Esophagus squamous epithelium (tissue), 5 donors: ENCODE measurements around the gene PRRX2. TPM values are rescaled to one million over a fixed set of nuclear protein-coding genes. Genes with fewer than 3 reads are reported as not detected.
"Not testable (repeated sequence)": the region's sequence is repeated elsewhere in the genome, so short reads cannot be mapped to it uniquely, and the experiment has no call there.

Source experiments
- DNase-seq: peaks from one replicate; lab custom pipeline; 2025; lab: John Stamatoyannopoulos, UW
- H3K27ac ChIP-seq, 4 donors: fragments of 200-600 bp; sonication (generic); one replicate each; pipeline ENCODE4 v1.5.1; 2016 to 2019; ENCODE audit warnings: mild to moderate bottlenecking in 1 of 4
- H3K27me3 ChIP-seq, 4 donors: fragments of 200-600 bp; sonication (generic); 1 replicate in 3 of 4; 2 replicates in 1 of 4; pipeline versions ENCODE4 v1.5.1 to v1.6.0; 2017 to 2021; ENCODE audit warnings: antibody characterized with exemption in 1 of 4
- H3K36me3 ChIP-seq, 3 donors: fragments of 200-600 bp; sonication (generic); one replicate each; pipeline ENCODE4 v1.5.1; 2016 to 2019
- H3K4me1 ChIP-seq, 3 donors: fragments of 200-600 bp; sonication (generic); one replicate each; pipeline ENCODE4 v1.5.1; 2017 to 2019
- H3K4me3 ChIP-seq, 4 donors: fragments of 200-600 bp; sonication (generic); 1 replicate in 3 of 4; 2 replicates in 1 of 4; pipeline ENCODE4 v1.5.1; 2016 to 2019; ENCODE audit warnings: mild to moderate bottlenecking in 2 of 4, moderate library complexity in 1 of 4
- H3K9me3 ChIP-seq, 3 donors: fragments of 200-600 bp; sonication (generic); one replicate each; pipeline ENCODE4 v1.5.1; 2016 to 2019
- CTCF ChIP-seq, 6 experiments: fragments of 450-650 bp in 4 of 6; fragments of 200-600 bp in 2 of 6; sonication (generic) in 2 of 6; IDR thresholded peaks; one replicate each; pipeline ENCODE4 v1.5.1; 2016 to 2019; ENCODE audit warnings: antibody characterized with exemption in 6 of 6, mild to moderate bottlenecking in 4 of 6, moderate library complexity in 4 of 6
- POLR2A ChIP-seq, 4 donors: fragments of 450-650 bp; IDR thresholded peaks; one replicate each; pipeline ENCODE4 v1.6.1; 2017; ENCODE audit warnings: antibody characterized with exemption in 4 of 4, mild to moderate bottlenecking in 4 of 4, moderate library complexity in 3 of 4
- WGBS, 2 donors: methylation state at CpG; one replicate each; pipeline ENCODE4 v1.1.5; 2018; 5-methylcytosine and 5-hydroxymethylcytosine counted together
- intact Hi-C: fragments of 100-400 bp; cut with DNase I; formaldehyde crosslinking; loops from one replicate; pipeline ENCODE4 v1.15.0; 2022
- total RNA-seq, 4 donors: library from RNA; depleted of rRNA; stranded (reverse); fragments of >200 nt; gene quantifications; one replicate each; pipeline ENCODE4 v1.1.0, GENCODE V29; 2016
- donor health status: DM: yes; HTN: yes; CAD: no.

The PRRX2 gene
- total RNA-seq, 4 donors from 2014 or later = 0.82 to 3.8 (median 2.3) TPM

- 38 to 66% methylated on average over 4 to 10 of the region's 12 CpGs for WGBS, 2 donors
- Histone ChIP-seq H3K9me3 (no peaks in the 10 kb centered on the region), H3K27me3 (no peaks in the 10 kb centered on the region), H3K27ac (no peak overlapping the region), H3K4me3 (no peak overlapping the region), H3K36me3 (no peaks in the 10 kb centered on the region), H3K4me1 (peaks cover 0 to 23% (median 0%) of the 10 kb centered on the region in 3 donors)
- intact Hi-C loops = no loop called here
- no peak for DNase-seq
- no peak for TF ChIP-seq POLR2A (IDR thresholded peaks at IDR 0.05)
- TF ChIP-seq CTCF (IDR thresholded peaks at IDR 0.05) = no peak
Measured at GRCh38 chr9:129656795-129657390, 8.6 kb upstream of the PRRX2 start.

GRCh38 chr9:129661029-129661428, 4.4 kb upstream of the PRRX2 start:
- Histone ChIP-seq H3K4me1 (peaks cover 0 to 22% (median 2%) of the 10 kb centered on the region in 3 donors), H3K27me3 (peaks cover 0 to 22% (median 0%) of the 10 kb centered on the region in 4 donors), H3K27ac (no peak overlapping the region), H3K36me3 (no peaks in the 10 kb centered on the region), H3K4me3 (no peak overlapping the region), H3K9me3 (no peaks in the 10 kb centered on the region)
- DNase-seq = no peak
- TF ChIP-seq CTCF (IDR thresholded peaks at IDR 0.05) (no peak), POLR2A (IDR thresholded peaks at IDR 0.05) (no peak)
- intact Hi-C loops = no loop called here
- WGBS, 2 donors = 59 to 73% methylated on average over 2 of the region's 2 CpGs

GRCh38 chr9:129662239-129662638, 3.2 kb upstream of the PRRX2 start:
- H3K4me3 ChIP-seq, H3K27ac ChIP-seq, DNase-seq, intact Hi-C loops, H3K36me3 ChIP-seq, H3K9me3 ChIP-seq: not testable (repeated sequence)
- 57 to 74% methylated on average over 3 of the region's 3 CpGs for WGBS, 2 donors
- H3K27me3 ChIP-seq = peaks cover 0 to 34% (median 0%) of the 10 kb centered on the region in 4 donors
- H3K4me1 ChIP-seq = peaks cover 10 to 27% (median 11%) of the 10 kb centered on the region in 3 donors

GRCh38 chr9:129664746-129665388, 580 bp upstream of the PRRX2 start:
- Histone ChIP-seq H3K27ac (peak overlapping the region; percentile 11 to 62 (median 45)), H3K9me3 (no peaks in the 10 kb centered on the region), H3K4me1 (peaks cover 14 to 39% (median 14%) of the 10 kb centered on the region in 3 donors), H3K36me3 (no peaks in the 10 kb centered on the region), H3K4me3 (peak overlapping the region; percentile 35 to 64 (median 44)), H3K27me3 (peaks cover 0 to 58% (median 0%) of the 10 kb centered on the region in 4 donors)
- TF ChIP-seq CTCF (IDR thresholded peaks at IDR 0.05) (no peak), POLR2A (IDR thresholded peaks at IDR 0.05) (no peak)
- intact Hi-C loops = no loop called here
- WGBS, 2 donors = 37 to 51% methylated on average over 10 to 11 of the region's 36 CpGs
- DNase-seq = no peak

GRCh38 chr9:129665814-129666520, 520 bp downstream of the PRRX2 start:
- intact Hi-C loops = no loop called here
- TF ChIP-seq POLR2A (IDR thresholded peaks at IDR 0.05) = no peak
- no peak for TF ChIP-seq CTCF (IDR thresholded peaks at IDR 0.05)
- Histone ChIP-seq H3K27me3 (peaks cover 0 to 64% (median 0%) of the 10 kb centered on the region in 4 donors), H3K36me3 (no peaks in the 10 kb centered on the region), H3K9me3 (no peaks in the 10 kb centered on the region), H3K27ac (peak overlapping the region; percentile 34 to 62 (median 54)), H3K4me3 (peak overlapping the region; percentile 35 to 64 (median 44)), H3K4me1 (peaks cover 14 to 39% (median 14%) of the 10 kb centered on the region in 3 donors)
- DNase-seq = no peak
- 40% methylated on average over 6 of the region's 88 CpGs; no CpG with 5 or more reads in 1 of the 2 donors for WGBS, 2 donors
